T-cell (primary cell): ENCODE data around the gene CCDC12. TPM values are rescaled to one million over a fixed set of nuclear protein-coding genes. Genes with fewer than 3 reads are reported as not detected.

Experiments
- ATAC-seq, 4 experiments: fragments of 200-7000 bp in 3 of 4; fragments of 150-1000 bp in 1 of 4; cut with Tn5 transposase; replicated peaks in 1 of 4; 1 replicate in 3 of 4; 2 replicates in 1 of 4; pipeline ENCODE4 v1.10.0; 2021; ENCODE audit warnings: moderate library complexity in 3 of 4, mild to moderate bottlenecking in 2 of 4, moderate number of reproducible peaks in 1 of 4
- CTCF ChIA-PET, 2 donors: fragments of 300-600 bp; sonication (Branson Sonifier 250); formaldehyde crosslinking; loops; one replicate each; lab custom pipeline; 2022; ENCODE audit warnings: antibody characterized with exemption in 2 of 2; lab: Charles Lee
- POLR2A ChIA-PET, 2 donors: fragments of 300-600 bp; sonication (Branson Sonifier 250); formaldehyde crosslinking; loops; one replicate each; lab custom pipeline; 2022; ENCODE audit warnings: antibody characterized with exemption in 2 of 2; lab: Charles Lee
- DNase-seq, 35 experiments: peaks; one replicate each; pipeline versions ENCODE4 v3.0.0 to v3.0.0-alpha.2; 2013 to 2023
- H3K27ac ChIP-seq: one replicate; pipeline ENCODE4 v1.5.1; 2013; ENCODE audit warnings: low read length
- H3K27me3 ChIP-seq, 2 experiments: replicated peaks in 1 of 2; 1 replicate in 1 of 2; 2 replicates in 1 of 2; pipeline versions ENCODE4 v1.6.1 to v1.7.0; 2013; ENCODE audit warnings: low read length in 1 of 2, mixed read lengths in 1 of 2; ENCODE audit not compliant: control insufficient read depth in 2 of 2, insufficient read depth in 2 of 2; ENCODE audit errors: extremely low read depth in 1 of 2
- H3K36me3 ChIP-seq, 2 donors: 1 replicate in 1 of 2; 2 replicates in 1 of 2; pipeline versions ENCODE4 v1.6.1 to v1.7.0; 2013; ENCODE audit warnings: low read length in 1 of 2; ENCODE audit not compliant: control insufficient read depth in 2 of 2, insufficient read depth in 1 of 2; ENCODE audit errors: extremely low read depth in 1 of 2
- H3K4me1 ChIP-seq, 2 experiments: 1 replicate in 1 of 2; 2 replicates in 1 of 2; pipeline versions ENCODE4 v1.6.1 to v1.7.0; 2013; ENCODE audit warnings: low read length in 2 of 2, mixed read lengths in 1 of 2; ENCODE audit not compliant: insufficient read depth in 2 of 2, control insufficient read depth in 1 of 2; ENCODE audit errors: extremely low read depth in 1 of 2
- H3K4me3 ChIP-seq, 2 donors: 1 replicate in 1 of 2; 2 replicates in 1 of 2; pipeline versions ENCODE4 v1.5.1 to v1.7.0; 2013; ENCODE audit warnings: mild to moderate bottlenecking in 2 of 2, low read length in 1 of 2, moderate library complexity in 1 of 2; ENCODE audit not compliant: control insufficient read depth in 1 of 2; ENCODE audit errors: extremely low read depth in 1 of 2
- H3K9me3 ChIP-seq: 2 replicates; pipeline ENCODE4 v1.7.0; 2013
- H3K27ac Mint-ChIP-seq, 2 donors: one replicate each; pipeline ENCODE4 v1.8.0; 2020 to 2021; ENCODE audit warnings: mild to moderate bottlenecking in 2 of 2, mixed read lengths in 2 of 2
- H3K27me3 Mint-ChIP-seq, 2 donors: one replicate each; pipeline ENCODE4 v1.8.0; 2021 to 2022; ENCODE audit warnings: mixed read lengths in 2 of 2
- H3K36me3 Mint-ChIP-seq: one replicate; pipeline ENCODE4 v1.8.0; 2021; ENCODE audit warnings: mixed read lengths
- H3K4me1 Mint-ChIP-seq, 3 donors: one replicate each; pipeline ENCODE4 v1.8.0; 2020 to 2022; ENCODE audit warnings: mixed read lengths in 3 of 3, mild to moderate bottlenecking in 1 of 3
- H3K4me3 Mint-ChIP-seq, 3 donors: one replicate each; pipeline ENCODE4 v1.8.0; 2020 to 2022; ENCODE audit warnings: mild to moderate bottlenecking in 3 of 3, mixed read lengths in 3 of 3, moderate library complexity in 3 of 3
- H3K9me3 Mint-ChIP-seq, 3 donors: one replicate each; pipeline ENCODE4 v1.8.0; 2020 to 2022; ENCODE audit warnings: mixed read lengths in 3 of 3
- WGBS: methylation state at CpG from one replicate; pipeline ENCODE4 v1.1.5; 2013; ENCODE audit warnings: missing lambda C conversion rate; ENCODE audit not compliant: insufficient coverage; 5-methylcytosine and 5-hydroxymethylcytosine counted together
- total RNA-seq, 35 experiments: library from RNA in 6 of 35; stranded (reverse) in 6 of 35; fragments of 120-200 nt in 1 of 35; gene quantifications; one replicate each; pipeline versions ENCODE4 v1.2.1 to v1.2.4 and lab custom pipeline; 2013 to 2026

CCDC12 gene
- total RNA-seq, 5 donors from 2014 or later (not counting 1 experiment from before 2014, with no cell fraction given): 66.5 to 78.4 (median 72.8) TPM

GRCh38 chr3:46904303-46905212 is 72.0 kb downstream of the CCDC12 start:
- Mint-ChIP-seq H3K4me1 (peaks cover 4 to 5% (median 4%) of the 10 kb centered on the region in 3 donors), H3K9me3 (no peaks in the 10 kb centered on the region), H3K36me3 (no peaks in the 10 kb centered on the region), H3K27me3 (no peaks in the 10 kb centered on the region), H3K27ac (no peak overlapping the region), H3K4me3 (no peak overlapping the region)
- Histone ChIP-seq H3K4me1 (peaks cover 0 to 10% of the 10 kb centered on the region in 2 experiments), H3K27me3 (peaks cover 0 to 32% of the 10 kb centered on the region in 2 experiments), H3K9me3 (no peaks in the 10 kb centered on the region), H3K4me3 (no peak overlapping the region), H3K36me3 (no peaks in the 10 kb centered on the region), H3K27ac (no peak overlapping the region)
- DNase-seq (no peak), ATAC-seq (no peak)
- WGBS: 78% methylated on average over 5 of the region's 18 CpGs
- CTCF ChIA-PET: interaction anchor here in 1 of 2 donors (0.5 kb wide), 1 partner anchor 1393 kb away, joined by 7 read pairs; no protein-coding TSS in a partner anchor
- POLR2A ChIA-PET: no interaction called here

GRCh38 chr3:46903341-46904302 is 72.9 kb downstream of the CCDC12 start:
- peaks cover 0 to 32% of the 10 kb centered on the region in 2 experiments for H3K27me3 ChIP-seq
- POLR2A ChIA-PET: no interaction called here
- peaks cover 0 to 7% of the 10 kb centered on the region in 2 experiments for H3K4me1 ChIP-seq
- H3K36me3 Mint-ChIP-seq: no peaks in the 10 kb centered on the region
- H3K27ac Mint-ChIP-seq: no peak overlapping the region
- no peaks in the 10 kb centered on the region for H3K9me3 ChIP-seq
- peaks cover 0 to 4% (median 2%) of the 10 kb centered on the region in 3 donors for H3K4me1 Mint-ChIP-seq
- H3K4me3 Mint-ChIP-seq: no peak overlapping the region
- ATAC-seq (no peak), DNase-seq (no peak)
- peaks cover 6 to 8% of the 10 kb centered on the region in 2 donors for H3K27me3 Mint-ChIP-seq
- no peak overlapping the region for H3K27ac ChIP-seq
- no peaks in the 10 kb centered on the region for H3K9me3 Mint-ChIP-seq
- no peak overlapping the region for H3K4me3 ChIP-seq
- no peaks in the 10 kb centered on the region for H3K36me3 ChIP-seq
- CTCF ChIA-PET: interaction anchor here in 1 of 2 donors (0.5 kb wide), 1 partner anchor 1392 kb away, joined by 7 read pairs; no protein-coding TSS in a partner anchor
- WGBS: 82% methylated on average over 14 of the region's 21 CpGs

- no peaks in the 10 kb centered on the region for H3K9me3 ChIP-seq
- ATAC-seq: no peak
- 97% methylated on average over 9 of the region's 15 CpGs for WGBS
- H3K36me3 ChIP-seq: no peaks in the 10 kb centered on the region
- Mint-ChIP-seq H3K36me3 (no peaks in the 10 kb centered on the region), H3K4me1 (peaks cover 0 to 4% (median 3%) of the 10 kb centered on the region in 3 donors), H3K4me3 (no peak overlapping the region), H3K9me3 (no peaks in the 10 kb centered on the region), H3K27ac (no peak overlapping the region), H3K27me3 (peaks cover 13 to 16% of the 10 kb centered on the region in 2 donors)
- POLR2A ChIA-PET: no interaction called here
- DNase-seq: no peak
- H3K4me1 ChIP-seq: peaks cover 0 to 13% of the 10 kb centered on the region in 2 experiments
- CTCF ChIA-PET: no interaction called here
- no peak overlapping the region for H3K4me3 ChIP-seq
- peaks cover 0 to 43% of the 10 kb centered on the region in 2 experiments for H3K27me3 ChIP-seq
- H3K27ac ChIP-seq: no peak overlapping the region
These were observed 74.3 kb downstream of the CCDC12 start for GRCh38 chr3:46902188-46902631.

DNA sequence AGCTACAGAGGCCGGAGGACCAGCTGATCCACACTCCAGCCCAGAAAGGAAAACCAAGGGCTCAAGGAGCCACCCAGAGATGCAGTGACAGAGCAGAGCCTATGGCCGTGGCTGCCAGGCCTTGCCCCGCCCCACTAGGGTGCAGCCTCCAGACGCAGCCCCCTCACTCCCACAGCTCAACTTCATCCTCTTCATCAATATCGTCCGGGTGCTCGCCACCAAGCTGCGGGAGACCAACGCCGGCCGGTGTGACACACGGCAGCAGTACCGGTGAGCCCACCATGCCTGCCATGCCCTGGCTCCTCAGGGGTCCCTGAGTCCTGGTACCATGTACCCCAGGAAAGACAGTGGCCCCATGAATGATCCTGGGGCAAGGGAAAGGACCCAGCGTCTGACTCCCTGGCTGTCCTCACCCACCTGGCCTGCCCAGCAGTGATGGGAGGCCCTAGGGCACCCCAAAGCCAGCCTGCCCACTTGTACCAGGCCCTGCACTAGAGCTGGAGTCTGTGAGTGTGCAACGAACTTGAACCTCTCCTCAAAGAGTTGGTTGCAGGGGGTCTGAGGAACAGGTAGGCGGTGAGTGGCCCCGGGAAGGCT is 74.9 kb downstream of the CCDC12 start:
- Histone ChIP-seq H3K4me1 (peaks cover 0 to 13% of the 10 kb centered on the region in 2 experiments), H3K4me3 (no peak overlapping the region), H3K36me3 (no peaks in the 10 kb centered on the region), H3K27me3 (peaks cover 0 to 43% of the 10 kb centered on the region in 2 experiments), H3K9me3 (no peaks in the 10 kb centered on the region), H3K27ac (no peak overlapping the region)
- Mint-ChIP-seq H3K36me3 (no peaks in the 10 kb centered on the region), H3K4me3 (no peak overlapping the region), H3K9me3 (no peaks in the 10 kb centered on the region), H3K27ac (no peak overlapping the region), H3K27me3 (peaks cover 16 to 18% of the 10 kb centered on the region in 2 donors), H3K4me1 (peaks cover 0 to 4% (median 3%) of the 10 kb centered on the region in 3 donors)
- no peak for ATAC-seq
- 89% methylated on average over 16 of the region's 17 CpGs for WGBS
- ChIA-PET POLR2A (no interaction called here), CTCF (no interaction called here)
- no peak for DNase-seq

DNA sequence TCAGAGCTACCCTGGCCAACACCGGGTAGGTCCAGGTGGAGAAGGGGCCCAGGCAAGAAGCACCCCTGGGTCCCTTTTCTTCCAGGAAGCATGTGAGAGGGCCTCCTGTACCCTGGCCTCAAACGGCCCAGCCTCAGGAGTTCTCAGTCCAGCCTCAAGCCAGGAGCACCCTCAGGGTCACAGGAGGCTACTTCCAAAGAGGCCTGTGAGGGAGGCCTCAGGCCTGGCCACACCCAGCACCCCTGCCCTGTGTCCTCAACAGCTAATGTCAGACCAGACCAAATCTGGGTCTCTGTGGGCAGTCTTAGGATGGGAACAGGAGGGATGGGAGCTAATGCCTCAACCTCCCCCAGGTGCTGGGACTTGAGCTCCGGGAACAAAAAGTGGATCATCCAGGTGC is 75.5 kb downstream of the CCDC12 start:
- DNase-seq: no peak
- Mint-ChIP-seq H3K27ac (no peak overlapping the region), H3K4me3 (no peak overlapping the region), H3K27me3 (peaks cover 19 to 20% of the 10 kb centered on the region in 2 donors), H3K36me3 (no peaks in the 10 kb centered on the region), H3K9me3 (no peaks in the 10 kb centered on the region), H3K4me1 (peaks cover 0 to 4% (median 3%) of the 10 kb centered on the region in 3 donors)
- no peak overlapping the region for H3K27ac ChIP-seq
- no peaks in the 10 kb centered on the region for H3K36me3 ChIP-seq
- H3K4me3 ChIP-seq: no peak overlapping the region
- WGBS: 73% methylated on average over 3 of the region's 3 CpGs
- ATAC-seq: no peak
- H3K27me3 ChIP-seq: peaks cover 0 to 45% of the 10 kb centered on the region in 2 experiments
- ChIA-PET CTCF (interaction anchor here in 1 of 2 donors (1.1 kb wide), 1 partner anchor 8 kb away, joined by 3 read pairs; no protein-coding TSS in a partner anchor), POLR2A (no interaction called here)
- H3K4me1 ChIP-seq: peaks cover 0 to 13% of the 10 kb centered on the region in 2 experiments
- H3K9me3 ChIP-seq: no peaks in the 10 kb centered on the region
